LHCN-M2 (cell line): Measurements from ENCODE around the gene PLOD1. TPM values are rescaled to one million over a fixed set of nuclear protein-coding genes. Genes with fewer than 3 reads are reported as not detected.
"Not testable (repeated sequence)": the region's sequence is repeated elsewhere in the genome, so short reads cannot be mapped to it uniquely, and the experiment has no call there.

Experiments
- DNase-seq: peaks from one replicate; pipeline ENCODE4 v3.0.0-alpha.2; 2012; ENCODE audit warnings: low read depth
- total RNA-seq: library from RNA; depleted of rRNA; stranded (reverse); fragments of >200 nt; gene quantifications from 2 replicates; pipeline ENCODE4 v1.2.3, GENCODE V29; 2014

PLOD1 gene
- total RNA-seq, 1 experiment from 2014 or later, result 458 TPM

- peak; percentile 90 for DNase-seq
Observed at GRCh38 chr1:11938722-11939526, 4.4 kb downstream of the PLOD1 start.

- not testable (repeated sequence) for DNase-seq
Observed at GRCh38 chr1:11939794-11940193, 5.3 kb downstream of the PLOD1 start.

GRCh38 chr1:11940260-11940921 is 5.9 kb downstream of the PLOD1 start:
- DNase-seq, result peak; percentile 63

- no peak for DNase-seq
Observed at GRCh38 chr1:11942280-11942679, 7.8 kb downstream of the PLOD1 start.

GRCh38 chr1:11943619-11944018 is 9.1 kb downstream of the PLOD1 start:
- DNase-seq, result no peak

- DNase-seq, result no peak
Observed at GRCh38 chr1:11944358-11944931, 9.9 kb downstream of the PLOD1 start.

- no peak for DNase-seq
Observed at GRCh38 chr1:11946647-11947046, 12.1 kb downstream of the PLOD1 start.

GRCh38 chr1:11948822-11949458 is 14.4 kb downstream of the PLOD1 start:
- DNase-seq, result no peak

GRCh38 chr1:11951901-11952300 is 17.4 kb downstream of the PLOD1 start:
- DNase-seq, result no peak

- DNase-seq, result peak; percentile 56
Observed at GRCh38 chr1:11952455-11953109, 18.1 kb downstream of the PLOD1 start.

GRCh38 chr1:11955221-11955620 is 20.7 kb downstream of the PLOD1 start:
- DNase-seq, result no peak

- no peak for DNase-seq
Observed at GRCh38 chr1:11957398-11957797, 22.9 kb downstream of the PLOD1 start.

- no peak for DNase-seq
Observed at GRCh38 chr1:11957897-11958296, 23.4 kb downstream of the PLOD1 start.

GRCh38 chr1:11960276-11960675 is 25.8 kb downstream of the PLOD1 start:
- DNase-seq, result no peak

GRCh38 chr1:11960715-11961114 is 26.2 kb downstream of the PLOD1 start:
- no peak for DNase-seq

- peak; percentile 17 for DNase-seq
Observed at GRCh38 chr1:11961230-11961629, 26.7 kb downstream of the PLOD1 start.

GRCh38 chr1:11963622-11964021 is 29.1 kb downstream of the PLOD1 start:
- no peak for DNase-seq

GRCh38 chr1:11964656-11965055 is 30.1 kb downstream of the PLOD1 start:
- no peak for DNase-seq

- peak; percentile 43 for DNase-seq
Observed at GRCh38 chr1:11967028-11967547, 32.6 kb downstream of the PLOD1 start.

GRCh38 chr1:11970441-11971185 is 36.1 kb downstream of the PLOD1 start:
- no peak for DNase-seq

GRCh38 chr1:11977625-11978024 is 43.1 kb downstream of the PLOD1 start:
- DNase-seq, result no peak
